Sigmoid colon (tissue), 7 donors: Measurements from ENCODE around the gene WBP2. TPM values are rescaled to one million over a fixed set of nuclear protein-coding genes. Genes with fewer than 3 reads are reported as not detected.

Experiments
- DNase-seq: peaks from one replicate; pipeline ENCODE4 v3.0.0-alpha.2; 2019
- H3K27ac ChIP-seq, 4 donors: fragments of 200-600 bp; sonication (generic); one replicate each; pipeline ENCODE4 v1.5.1; 2016 to 2019; ENCODE audit warnings: mild to moderate bottlenecking in 1 of 4
- H3K27me3 ChIP-seq, 3 donors: fragments of 200-600 bp; sonication (generic); one replicate each; pipeline ENCODE4 v1.5.1; 2019; ENCODE audit warnings: mild to moderate bottlenecking in 1 of 3
- H3K36me3 ChIP-seq, 4 donors: fragments of 200-600 bp; sonication (generic); one replicate each; pipeline ENCODE4 v1.5.1; 2016 to 2019
- H3K4me1 ChIP-seq, 4 donors: fragments of 200-600 bp; sonication (generic); one replicate each; pipeline ENCODE4 v1.5.1; 2017 to 2019
- H3K4me3 ChIP-seq, 4 donors: fragments of 200-600 bp; sonication (generic); one replicate each; pipeline ENCODE4 v1.5.1; 2017 to 2019; ENCODE audit warnings: mild to moderate bottlenecking in 2 of 4, moderate library complexity in 1 of 4
- H3K9me3 ChIP-seq, 4 donors: fragments of 200-600 bp in 3 of 4; sonication (generic) in 3 of 4; one replicate each; pipeline versions ENCODE4 v1.5.1 to v1.6.1; 2013 to 2019
- EP300 ChIP-seq, 4 donors: sonication (generic); formaldehyde crosslinking; IDR thresholded peaks; one replicate each; pipeline ENCODE4 v1.6.1; 2017; ENCODE audit warnings: antibody characterized with exemption in 4 of 4
- POLR2A ChIP-seq, 2 donors: fragments of 450-650 bp; IDR thresholded peaks; one replicate each; pipeline ENCODE4 v1.6.1; 2016; ENCODE audit warnings: antibody characterized with exemption in 2 of 2, mild to moderate bottlenecking in 2 of 2, moderate library complexity in 2 of 2
- POLR2AphosphoS5 ChIP-seq, 4 donors: sonication (generic); formaldehyde crosslinking; IDR thresholded peaks; one replicate each; pipeline ENCODE4 v1.6.1; 2017; ENCODE audit warnings: antibody characterized with exemption in 4 of 4
- WGBS, 2 donors: extraction: QIAGEN DNeasy Blood & Tissue Kit; methylation state at CpG; one replicate each; pipeline ENCODE4 v1.1.7; 2013; 5-methylcytosine and 5-hydroxymethylcytosine counted together
- intact Hi-C: fragments of 100-400 bp; cut with DNase I; formaldehyde crosslinking; loops from one replicate; pipeline ENCODE4 v1.15.1; 2023
- polyA plus RNA-seq, 3 donors: library from polyadenylated mRNA; stranded (reverse); fragments of 200-250 nt; gene quantifications; one replicate each; pipeline ENCODE4 v1.2.3, GENCODE V29; 2013
- total RNA-seq, 4 donors: library from RNA; depleted of rRNA; stranded (reverse); fragments of >200 nt; gene quantifications; one replicate each; pipeline ENCODE4 v1.1.0, GENCODE V29; 2016
- TF ChIP-seq, protein P1 (sequence below), 4 experiments: fragments of 450-650 bp in 3 of 4; fragments of 200-600 bp in 1 of 4; IDR thresholded peaks; one replicate each; pipeline ENCODE4 v1.5.1; 2016 to 2019; ENCODE audit warnings: antibody characterized with exemption in 4 of 4, mild to moderate bottlenecking in 3 of 4, moderate library complexity in 2 of 4
- donor health status: healthy with polysubstance abuse.
- donor health status: Bipolar disorder and iron deficiency.
- donor health status: healthy.

The WBP2 gene
- total and polyA plus RNA-seq, 7 donors: 44.2 to 110 (median 73.1) TPM

DNA sequence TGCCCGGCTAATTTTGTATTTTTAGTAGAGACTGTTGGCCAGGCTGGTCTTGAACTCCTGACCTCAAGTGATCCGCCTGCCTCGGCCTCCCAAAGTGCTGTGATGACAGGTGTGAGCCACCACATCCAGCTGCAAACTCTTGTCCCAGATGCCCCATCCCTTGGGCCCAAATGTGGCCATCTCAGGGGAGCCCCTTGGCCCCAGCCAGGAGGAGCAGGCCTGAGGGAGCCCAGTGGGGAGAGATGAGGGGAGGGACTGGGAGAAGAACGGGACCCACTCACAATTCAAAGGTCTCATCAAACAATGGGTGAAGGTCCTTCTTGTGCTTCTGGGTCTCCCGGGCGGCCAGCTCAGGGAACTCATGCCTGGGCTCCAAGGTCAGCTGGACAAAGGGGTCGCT is 25.4 kb downstream of the WBP2 start:
- H3K9me3 ChIP-seq: no peaks in the 10 kb centered on the region

DNA sequence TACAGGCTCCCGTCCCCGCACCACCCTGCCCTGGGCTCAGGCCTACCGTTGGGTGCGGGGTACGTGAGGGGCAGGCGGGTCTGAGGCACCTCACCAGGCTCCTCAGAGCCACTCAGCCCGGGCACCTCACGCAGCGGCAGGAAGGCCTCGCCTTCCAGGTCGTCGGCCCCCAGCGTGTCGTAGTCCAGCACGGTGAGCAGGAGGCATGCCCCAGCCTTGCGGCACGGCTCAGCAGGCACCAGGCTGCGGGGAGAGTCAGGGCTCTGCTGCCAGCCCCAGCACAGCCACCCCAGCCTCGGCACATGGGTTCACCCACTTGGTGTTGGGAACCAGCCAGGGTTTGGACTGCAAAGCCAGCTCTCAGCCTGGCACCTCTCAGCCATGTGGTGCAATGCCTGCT is 26.4 kb downstream of the WBP2 start:
- Histone ChIP-seq H3K9me3 (no peaks in the 10 kb centered on the region), H3K4me3 (no peak overlapping the region), H3K27ac (peak overlapping the region in 3 of 4 donors; percentile 85 to 86 (median 85)), H3K4me1 (peaks cover 0 to 24% (median 18%) of the 10 kb centered on the region in 4 donors), H3K36me3 (peaks cover 1 to 36% (median 5%) of the 10 kb centered on the region in 4 donors), H3K27me3 (no peaks in the 10 kb centered on the region)
- no peak for TF ChIP-seq EP300 (IDR thresholded peaks at IDR 0.05)
- TF ChIP-seq, protein P1, sequence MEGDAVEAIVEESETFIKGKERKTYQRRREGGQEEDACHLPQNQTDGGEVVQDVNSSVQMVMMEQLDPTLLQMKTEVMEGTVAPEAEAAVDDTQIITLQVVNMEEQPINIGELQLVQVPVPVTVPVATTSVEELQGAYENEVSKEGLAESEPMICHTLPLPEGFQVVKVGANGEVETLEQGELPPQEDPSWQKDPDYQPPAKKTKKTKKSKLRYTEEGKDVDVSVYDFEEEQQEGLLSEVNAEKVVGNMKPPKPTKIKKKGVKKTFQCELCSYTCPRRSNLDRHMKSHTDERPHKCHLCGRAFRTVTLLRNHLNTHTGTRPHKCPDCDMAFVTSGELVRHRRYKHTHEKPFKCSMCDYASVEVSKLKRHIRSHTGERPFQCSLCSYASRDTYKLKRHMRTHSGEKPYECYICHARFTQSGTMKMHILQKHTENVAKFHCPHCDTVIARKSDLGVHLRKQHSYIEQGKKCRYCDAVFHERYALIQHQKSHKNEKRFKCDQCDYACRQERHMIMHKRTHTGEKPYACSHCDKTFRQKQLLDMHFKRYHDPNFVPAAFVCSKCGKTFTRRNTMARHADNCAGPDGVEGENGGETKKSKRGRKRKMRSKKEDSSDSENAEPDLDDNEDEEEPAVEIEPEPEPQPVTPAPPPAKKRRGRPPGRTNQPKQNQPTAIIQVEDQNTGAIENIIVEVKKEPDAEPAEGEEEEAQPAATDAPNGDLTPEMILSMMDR (IDR thresholded peaks at IDR 0.05): no peak
- no peak for TF ChIP-seq POLR2A (IDR thresholded peaks at IDR 0.05)
- no peak for TF ChIP-seq POLR2AphosphoS5 (IDR thresholded peaks at IDR 0.05)
- DNase-seq: no peak
- WGBS, 2 donors: 93% methylated on average over 19 of the region's 19 CpGs
- intact Hi-C loops: loop anchor here (5.0 to 10.0 kb wide), 2 partner anchors 66 to 256 kb away; no protein-coding TSS in a partner anchor

More for the DNA sequence above, 25.4 kb downstream of the WBP2 start:
- Histone ChIP-seq H3K4me3 (no peak overlapping the region), H3K27me3 (no peaks in the 10 kb centered on the region), H3K36me3 (peaks cover 0 to 33% (median 0%) of the 10 kb centered on the region in 4 donors), H3K27ac (no peak overlapping the region), H3K4me1 (peaks cover 0 to 24% (median 18%) of the 10 kb centered on the region in 4 donors)
- intact Hi-C loops: loop anchor here (5.0 to 10.0 kb wide), 2 partner anchors 67 to 255 kb away; no protein-coding TSS in a partner anchor
- TF ChIP-seq POLR2A (IDR thresholded peaks at IDR 0.05) (no peak), POLR2AphosphoS5 (IDR thresholded peaks at IDR 0.05) (no peak), EP300 (IDR thresholded peaks at IDR 0.05) (no peak)
- TF ChIP-seq, protein P1 (IDR thresholded peaks at IDR 0.05): no peak
- DNase-seq: no peak
- WGBS, 2 donors: 81 to 93% methylated on average over 7 of the region's 7 CpGs

DNA sequence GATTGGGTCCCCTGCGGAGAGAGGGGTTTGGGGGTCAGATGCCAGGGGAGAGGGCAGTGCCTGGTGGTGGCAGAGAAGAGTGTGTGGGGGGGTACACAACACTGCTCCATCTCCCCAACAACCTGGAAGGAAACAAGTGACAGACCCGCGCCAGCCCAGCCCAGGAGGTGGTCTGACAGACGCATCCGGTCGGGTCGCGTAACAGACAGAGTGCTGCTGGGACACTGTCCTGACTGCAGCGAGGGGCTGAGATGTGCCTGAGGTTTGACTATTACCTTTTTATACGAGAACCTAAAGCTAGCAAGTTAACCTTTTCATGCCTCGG is 27.1 kb downstream of the WBP2 start:
- TF ChIP-seq, protein P1 (IDR thresholded peaks at IDR 0.05): no peak
- no peak for TF ChIP-seq EP300 (IDR thresholded peaks at IDR 0.05)

DNA sequence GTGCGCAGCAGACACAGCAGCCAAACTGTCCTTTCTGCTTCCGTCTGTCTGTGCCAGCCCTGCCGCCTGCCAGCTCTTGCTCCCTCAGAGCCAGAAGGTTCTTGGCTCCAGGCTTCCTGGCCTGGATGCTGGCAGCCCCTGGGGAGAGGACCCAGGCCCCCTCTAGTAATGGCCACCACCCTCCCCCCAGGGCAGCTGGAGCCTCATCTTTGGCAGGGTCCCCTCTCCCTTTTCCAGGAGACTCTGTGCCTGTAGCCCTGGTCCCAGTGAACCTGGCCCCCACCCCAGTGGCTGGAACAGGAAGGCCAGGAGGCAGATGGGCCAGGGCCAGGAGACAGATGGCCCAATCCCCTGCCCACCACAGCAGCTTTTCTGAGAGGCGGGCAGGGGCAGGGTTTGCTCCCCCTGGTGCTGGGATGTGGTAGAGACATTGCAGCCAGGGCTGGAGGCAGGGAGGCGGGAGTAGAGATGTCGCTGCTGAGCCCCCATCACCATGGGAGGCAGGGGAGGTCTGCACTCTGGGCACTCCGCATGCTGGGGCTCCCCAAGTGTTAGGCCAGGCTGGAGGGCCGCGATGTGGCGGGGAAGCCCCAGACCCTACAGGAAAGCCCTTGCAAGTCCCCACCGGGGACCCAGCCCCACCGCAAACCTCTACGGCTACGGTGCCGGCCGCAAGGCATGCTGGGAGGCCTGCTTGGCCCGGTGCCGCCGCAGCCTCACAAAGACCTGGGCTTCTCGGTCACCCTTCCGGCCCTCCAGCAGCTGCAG is 27.6 kb downstream of the WBP2 start:
- Histone ChIP-seq H3K36me3 (peaks cover 10 to 47% (median 13%) of the 10 kb centered on the region in 4 donors), H3K27ac (peak overlapping the region; percentile 72 to 86 (median 85)), H3K27me3 (no peaks in the 10 kb centered on the region), H3K9me3 (no peaks in the 10 kb centered on the region), H3K4me1 (peaks cover 0 to 23% (median 17%) of the 10 kb centered on the region in 4 donors), H3K4me3 (peak overlapping the region; percentile 22 to 49 (median 43))
- TF ChIP-seq EP300 (IDR thresholded peaks at IDR 0.05) (no peak), POLR2AphosphoS5 (IDR thresholded peaks at IDR 0.05) (peak in 3 of 4 donors; percentile 41 to 47 (median 45)), POLR2A (IDR thresholded peaks at IDR 0.05) (no peak)
- TF ChIP-seq, protein P1 (IDR thresholded peaks at IDR 0.05): peak; percentile 69 to 82 (median 78)
- intact Hi-C loops: loop anchor here (1.0 to 10.0 kb wide), 3 partner anchors 42 to 257 kb away; no protein-coding TSS in a partner anchor
- DNase-seq: peak; percentile 91
- 23 to 36% methylated on average over 21 of the region's 21 CpGs for WGBS, 2 donors

More for the DNA sequence above, 27.1 kb downstream of the WBP2 start:
- no peaks in the 10 kb centered on the region for H3K9me3 ChIP-seq
- intact Hi-C loops: loop anchor here (5.0 to 10.0 kb wide), 2 partner anchors 66 to 257 kb away; no protein-coding TSS in a partner anchor
- H3K4me3 ChIP-seq: peak overlapping the region; percentile 22 to 49 (median 43)
- no peak for DNase-seq
- 61 to 68% methylated on average over 11 of the region's 11 CpGs for WGBS, 2 donors
- peaks cover 0 to 24% (median 17%) of the 10 kb centered on the region in 4 donors for H3K4me1 ChIP-seq
- peaks cover 8 to 41% (median 12%) of the 10 kb centered on the region in 4 donors for H3K36me3 ChIP-seq
- no peaks in the 10 kb centered on the region for H3K27me3 ChIP-seq
- peak overlapping the region; percentile 72 to 86 (median 85) for H3K27ac ChIP-seq
